GM12878 (cell line): ENCODE data around the gene MAIP1. TPM values are rescaled to one million over a fixed set of nuclear protein-coding genes. Genes with fewer than 3 reads are reported as not detected.

Experiments used
- ATAC-seq: fragments of 200-7000 bp; cut with Tn5 transposase; 3 replicates; pipeline ENCODE4 v1.9.1; 2020; ENCODE audit warnings: mild to moderate bottlenecking, moderate library complexity
- BruUV-seq: library from RNA; stranded (reverse); fragments of 400-500 nt; replicated peaks from 2 replicates; lab custom pipeline; 2021; lab: Mats Ljungman, UMichigan
- CTCF ChIA-PET: fragments of 300-600 bp; sonication (Branson Sonifier 250); formaldehyde crosslinking; extraction: SDS; loops from one replicate; lab custom pipeline; 2021; ENCODE audit warnings: inconsistent platforms; lab: Yijun Ruan, JAX
- POLR2A ChIA-PET: fragments of 350-600 bp; formaldehyde crosslinking; extraction: SDS; loops from one replicate; lab custom pipeline; 2021; ENCODE audit warnings: inconsistent platforms; lab: Charles Lee
- RAD21 ChIA-PET: fragments of 300-600 bp; sonication (Branson Sonifier 250); formaldehyde crosslinking; loops from one replicate; lab custom pipeline; 2023; ENCODE audit warnings: antibody characterized with exemption; ENCODE audit not compliant: unreplicated experiment; lab: Charles Lee
- SMC1A ChIA-PET: fragments of 300-600 bp; sonication (Branson Sonifier 250); formaldehyde crosslinking; loops from one replicate; lab custom pipeline; 2023; ENCODE audit not compliant: unreplicated experiment, uncharacterized antibody; lab: Charles Lee
- DNase-seq: peaks from one replicate; pipeline ENCODE4 v3.0.0-alpha.2; 2011; ENCODE audit warnings: low read depth, low spot score
- FAIRE-seq: peaks from 3 replicates; lab custom pipeline; 2011; peaks lifted over from hg19 to GRCh38; lab: Jason Lieb, UNC
- H2AFZ ChIP-seq: 2 replicates; pipeline ENCODE4 v1.6.0; 2011; ENCODE audit warnings: low read depth, low read length, control low read depth; ENCODE audit not compliant: control insufficient read depth
- H3K27ac ChIP-seq: 2 replicates; pipeline ENCODE4 v1.5.1; 2011; ENCODE audit warnings: control low read depth; ENCODE audit not compliant: control insufficient read depth, insufficient read depth
- H3K27me3 ChIP-seq, 2 experiments: replicated peaks in 1 of 2; 2 replicates each; pipeline versions ENCODE4 v1.6.0 to v1.6.1; 2011; ENCODE audit warnings: low read length in 1 of 2; ENCODE audit not compliant: control insufficient read depth in 2 of 2, insufficient read depth in 2 of 2
- H3K36me3 ChIP-seq, 2 experiments: 2 replicates each; pipeline ENCODE4 v1.5.1; 2011; ENCODE audit warnings: low read length in 1 of 2; ENCODE audit not compliant: control insufficient read depth in 2 of 2, insufficient read depth in 2 of 2
- H3K4me1 ChIP-seq: 2 replicates; pipeline ENCODE4 v1.6.1; 2011; ENCODE audit warnings: mild to moderate bottlenecking, low read length, moderate library complexity, mixed read lengths; ENCODE audit not compliant: control insufficient read depth, insufficient read depth
- H3K4me2 ChIP-seq: 2 replicates; pipeline ENCODE4 v1.6.0; 2011; ENCODE audit warnings: control low read depth; ENCODE audit not compliant: control insufficient read depth, insufficient read depth
- H3K4me3 ChIP-seq: fragments of 200-600 bp; sonication (generic); 2 replicates; pipeline ENCODE4 v1.5.1; 2016
- H3K79me2 ChIP-seq: 2 replicates; pipeline ENCODE4 v1.6.0; 2011; ENCODE audit warnings: low read length; ENCODE audit not compliant: control insufficient read depth, insufficient read depth
- H3K9ac ChIP-seq: 2 replicates; pipeline ENCODE4 v1.8.0; 2011; ENCODE audit warnings: low read length, control low read depth, mixed read lengths; ENCODE audit not compliant: control insufficient read depth, insufficient read depth
- H3K9me3 ChIP-seq: replicated peaks from 3 replicates; pipeline ENCODE4 v1.5.1; 2011; ENCODE audit warnings: mild to moderate bottlenecking, low read length; ENCODE audit not compliant: control insufficient read depth, insufficient read depth
- H4K20me1 ChIP-seq: 2 replicates; pipeline ENCODE4 v1.6.0; 2011; ENCODE audit not compliant: control insufficient read depth, insufficient read depth
- BCL3 ChIP-seq: IDR thresholded peaks from 2 replicates; pipeline ENCODE4 v1.6.1; 2011; ENCODE audit warnings: borderline replicate concordance, low read depth, mild to moderate bottlenecking, moderate library complexity, low read length; ENCODE audit not compliant: insufficient read depth, poor library complexity, severe bottlenecking
- HCFC1 ChIP-seq: fragments of 150-350 bp; IDR thresholded peaks from 2 replicates; pipeline ENCODE4 v1.6.1; 2014; ENCODE audit warnings: low read length
- HDGF ChIP-seq: fragments of 450-650 bp; IDR thresholded peaks from 2 replicates; pipeline ENCODE4 v1.6.1; 2016; ENCODE audit warnings: antibody characterized with exemption
- POLR2AphosphoS2 ChIP-seq: IDR thresholded peaks from 2 replicates; pipeline ENCODE4 v1.6.1; 2011; ENCODE audit warnings: low read depth, mild to moderate bottlenecking, low read length, improper control_type of control experiment, moderate library complexity
- SIN3A ChIP-seq: IDR thresholded peaks from 2 replicates; pipeline ENCODE4 v1.6.1; 2012; ENCODE audit warnings: low read depth, low read length, improper control_type of control experiment
- SIX5 ChIP-seq: IDR thresholded peaks from 2 replicates; pipeline ENCODE4 v1.6.1; 2011; ENCODE audit warnings: mild to moderate bottlenecking, low read depth, low read length, moderate library complexity; ENCODE audit not compliant: severe bottlenecking
- ZNF592 ChIP-seq: fragments of 450-650 bp; IDR thresholded peaks from 2 replicates; pipeline ENCODE4 v1.6.1; 2017; ENCODE audit warnings: mild to moderate bottlenecking, moderate library complexity
- WGBS: methylation state at CpG from one replicate; pipeline ENCODE4 v1.1.6; 2016; ENCODE audit warnings: low lambda C conversion rate; ENCODE audit not compliant: insufficient replicate concordance, insufficient coverage; ENCODE audit errors: missing lambda C conversion rate; 5-methylcytosine and 5-hydroxymethylcytosine counted together
- in situ Hi-C: fragments of 300-500 bp; cut with MboI; formaldehyde crosslinking; loops from 9 replicates; pipeline ENCODE4 v1.14.3; 2018; ENCODE audit warnings: mixed read lengths
- intact Hi-C: fragments of 100-400 bp; cut with micrococcal nuclease; formaldehyde crosslinking; loops from one replicate; pipeline ENCODE4 v1.14.2; 2022; ENCODE audit not compliant: unreplicated experiment
- polyA plus RNA-seq, 11 experiments: library from polyadenylated mRNA; depleted of rRNA in 4 of 11; unstranded in 6 of 11; stranded (reverse) in 5 of 11; fragments of >200 nt; fragmentation: Nextera tagmentation in 4 of 11; fragmentation: Illumina TruSeq in 1 of 11; extraction: Ambion mirVana in 4 of 11; extraction: Trizol in 1 of 11; gene quantifications; 1 replicate in 1 of 11; 2 replicates in 10 of 11; pipeline versions ENCODE4 v1.2.1 to v1.2.3, GENCODE V29; 2011 to 2016; ENCODE audit warnings: inconsistent platforms in 2 of 11, missing spikeins in 2 of 11, low read depth in 1 of 11
- total RNA-seq, 4 experiments: library from RNA; depleted of rRNA in 3 of 4; stranded (reverse); fragments of >200 nt in 3 of 4; fragmentation: Illumina TruSeq in 1 of 4; extraction: Trizol in 1 of 4; gene quantifications; 2 replicates each; pipeline versions ENCODE4 v1.2.1 to v1.2.3, GENCODE V29; 2013 to 2021

Gene MAIP1
- total and polyA plus RNA-seq, 10 of the 15 experiments (the other 5 are each of a cell fraction or from before 2014, with no cell fraction given) = 5.4 to 41.4 (median 25.4) TPM

- TF ChIP-seq ZNF592 = no peak
- TF ChIP-seq SIN3A = no peak
- TF ChIP-seq POLR2AphosphoS2 = no peak
- TF ChIP-seq HCFC1 = no peak
- no peak for TF ChIP-seq BCL3
Observed at GRCh38 chr2:199932312-199932855, 23.0 kb upstream of the MAIP1 start (continued).

- ATAC-seq = no peak
- H3K36me3 ChIP-seq = peaks cover 5 to 8% of the 10 kb centered on the region in 2 experiments
- no peak overlapping the region for H3K4me2 ChIP-seq
- POLR2A ChIA-PET = no interaction called here
- WGBS = 22% methylated on average over 3 of the region's 3 CpGs
- RAD21 ChIA-PET = no interaction called here
- H3K9me3 ChIP-seq = no peaks in the 10 kb centered on the region
- H3K9ac ChIP-seq = no peak overlapping the region
- H2AFZ ChIP-seq = no peak overlapping the region
- H3K79me2 ChIP-seq = no peaks in the 10 kb centered on the region
- no peak overlapping the region for H3K4me3 ChIP-seq
- H3K4me1 ChIP-seq = no peaks in the 10 kb centered on the region
- no peaks in the 10 kb centered on the region for H4K20me1 ChIP-seq
- in situ Hi-C loops = no loop called here
- no peak overlapping the region for H3K27ac ChIP-seq
- TF ChIP-seq HDGF (no peak), SIX5 (no peak), ZNF592 (no peak)
- TF ChIP-seq, all 136 proteins: peak for 0
- TSS peak; percentile 7 for BruUV-seq
- FAIRE-seq = peak; percentile 56
- SMC1A ChIA-PET = interaction anchor here (0.9 to 1.2 kb wide), 2 partner anchors 10 to 11 kb away, joined by 3 to 5 read pairs; no protein-coding TSS in a partner anchor
- CTCF ChIA-PET = interaction anchor here (0.7 to 1.3 kb wide), 2 partner anchors 10 to 701 kb away, joined by 3 to 6 read pairs; no protein-coding TSS in a partner anchor
- no peaks in the 10 kb centered on the region for H3K27me3 ChIP-seq
- intact Hi-C loops = no loop called here
- DNase-seq = no peak
Observed at GRCh38 chr2:199933466-199933865, 21.9 kb upstream of the MAIP1 start.
